Transverse colon (tissue), 4 donors: ENCODE measurements around the gene AMBP. TPM values are rescaled to one million over a fixed set of nuclear protein-coding genes. Genes with fewer than 3 reads are reported as not detected.

Source experiments
- DNase-seq: peaks from one replicate; pipeline ENCODE4 v3.0.0-alpha.2; 2019
- H3K27ac ChIP-seq, 4 donors: fragments of 200-600 bp; sonication (generic); 2 replicates each; pipeline ENCODE4 v1.5.1; 2016 to 2018; ENCODE audit warnings: inconsistent platforms in 4 of 4
- H3K27me3 ChIP-seq: fragments of 200-600 bp; sonication (generic); 2 replicates; pipeline ENCODE4 v1.5.1; 2017; ENCODE audit warnings: inconsistent platforms
- H3K36me3 ChIP-seq, 4 donors: fragments of 200-600 bp; sonication (generic); 2 replicates each; pipeline ENCODE4 v1.5.1; 2017 to 2019; ENCODE audit warnings: inconsistent platforms in 4 of 4
- H3K4me1 ChIP-seq, 4 donors: fragments of 200-600 bp; sonication (generic); 2 replicates each; pipeline ENCODE4 v1.5.1; 2017 to 2020; ENCODE audit warnings: inconsistent platforms in 4 of 4
- H3K4me3 ChIP-seq, 4 donors: fragments of 200-600 bp; sonication (generic); 1 replicate in 1 of 4; 2 replicates in 3 of 4; pipeline versions ENCODE4 v1.5.1 to v1.6.1; 2017 to 2019; ENCODE audit warnings: inconsistent platforms in 4 of 4
- H3K9me3 ChIP-seq, 2 donors: fragments of 200-600 bp; sonication (generic); 2 replicates each; pipeline ENCODE4 v1.5.1; 2017 to 2019; ENCODE audit warnings: inconsistent platforms in 2 of 2
- CTCF ChIP-seq, 5 experiments: fragments of 200-600 bp in 3 of 5; fragments of 450-650 bp in 2 of 5; sonication (generic) in 3 of 5; IDR thresholded peaks; 1 replicate in 2 of 5; 2 replicates in 3 of 5; pipeline ENCODE4 v1.5.1; 2016 to 2017; ENCODE audit warnings: antibody characterized with exemption in 5 of 5, inconsistent platforms in 3 of 5, mild to moderate bottlenecking in 2 of 5, moderate library complexity in 1 of 5
- EP300 ChIP-seq: sonication (generic); formaldehyde crosslinking; IDR thresholded peaks from one replicate; pipeline ENCODE4 v1.6.1; 2017; ENCODE audit warnings: antibody characterized with exemption, low read depth
- POLR2A ChIP-seq: fragments of 450-650 bp; IDR thresholded peaks from one replicate; pipeline ENCODE4 v1.6.1; 2016; ENCODE audit warnings: antibody characterized with exemption, mild to moderate bottlenecking, moderate library complexity
- POLR2AphosphoS5 ChIP-seq, 3 donors: sonication (generic); formaldehyde crosslinking; IDR thresholded peaks; one replicate each; pipeline ENCODE4 v1.6.1; 2016; ENCODE audit warnings: antibody characterized with exemption in 3 of 3
- WGBS, 2 donors: methylation state at CpG; one replicate each; pipeline ENCODE4 v1.1.5; 2018; ENCODE audit warnings: low coverage in 1 of 2; 5-methylcytosine and 5-hydroxymethylcytosine counted together
- in situ Hi-C, 4 donors: fragments of 200-750 bp; cut with MboI; loops; one replicate each; pipeline versions ENCODE4 v1.15.0 to v1.15.1; 2017; ENCODE audit warnings: low sequenced_read_pairs in 3 of 4, low pct_ligation_motif_present in 1 of 4, low pct_unique_long_range_greater_than_20kb in 1 of 4
- intact Hi-C: fragments of 100-400 bp; cut with DNase I; formaldehyde crosslinking; loops from one replicate; pipeline ENCODE4 v1.15.1; 2023; ENCODE audit warnings: low total_unique reads
- total RNA-seq, 4 donors: library from RNA; depleted of rRNA; stranded (reverse); fragments of >200 nt; gene quantifications; one replicate each; pipeline ENCODE4 v1.1.0, GENCODE V29; 2016

Gene AMBP
- total RNA-seq, 4 donors from 2014 or later = 0.96 TPM; not detected in 3

- 77% methylated on average over 8 of the region's 8 CpGs; no CpG with 5 or more reads in 1 of the 2 donors for WGBS, 2 donors
- H3K27me3 ChIP-seq = no peaks in the 10 kb centered on the region
- H3K4me1 ChIP-seq = peaks cover 0 to 4% (median 0%) of the 10 kb centered on the region in 4 donors
- in situ Hi-C loops (no loop called here), intact Hi-C loops (loop anchor here (5.0 kb wide), 1 partner anchor 1187 kb away; no protein-coding TSS in a partner anchor)
- no peak for DNase-seq
- no peak for TF ChIP-seq CTCF (IDR thresholded peaks at IDR 0.05)
- no peak for TF ChIP-seq EP300
- no peak for TF ChIP-seq POLR2AphosphoS5 (IDR thresholded peaks at IDR 0.05)
- TF ChIP-seq POLR2A = no peak
- no peak overlapping the region for H3K4me3 ChIP-seq
- no peaks in the 10 kb centered on the region for H3K9me3 ChIP-seq
- no peaks in the 10 kb centered on the region for H3K36me3 ChIP-seq
- no peak overlapping the region for H3K27ac ChIP-seq
Measured at GRCh38 chr9:114059047-114059803, 18.9 kb downstream of the AMBP start.

- H3K4me3 ChIP-seq = no peak overlapping the region
- intact Hi-C loops = loop anchor here (5.0 kb wide), 1 partner anchor 1186 kb away; no protein-coding TSS in a partner anchor
- DNase-seq = no peak
- H3K9me3 ChIP-seq = no peaks in the 10 kb centered on the region
- TF ChIP-seq CTCF (IDR thresholded peaks at IDR 0.05) (no peak), POLR2A (no peak), POLR2AphosphoS5 (IDR thresholded peaks at IDR 0.05) (no peak), EP300 (no peak)
- H3K27me3 ChIP-seq = no peaks in the 10 kb centered on the region
- peaks cover 0 to 4% (median 0%) of the 10 kb centered on the region in 4 donors for H3K4me1 ChIP-seq
- WGBS, 2 donors = 75% methylated on average over 4 of the region's 4 CpGs; no CpG with 5 or more reads in 1 of the 2 donors
- in situ Hi-C loops = no loop called here
- H3K27ac ChIP-seq = no peak overlapping the region
- no peaks in the 10 kb centered on the region for H3K36me3 ChIP-seq
Measured at GRCh38 chr9:114058688-114059046, 19.4 kb downstream of the AMBP start.

GRCh38 chr9:114057161-114057885, 20.8 kb downstream of the AMBP start:
- Histone ChIP-seq H3K27ac (no peak overlapping the region), H3K27me3 (no peaks in the 10 kb centered on the region), H3K36me3 (no peaks in the 10 kb centered on the region), H3K4me1 (peaks cover 0 to 3% (median 0%) of the 10 kb centered on the region in 4 donors), H3K4me3 (no peak overlapping the region), H3K9me3 (no peaks in the 10 kb centered on the region)
- intact Hi-C loops (loop anchor here (5.0 kb wide), 1 partner anchor 1185 kb away; no protein-coding TSS in a partner anchor), in situ Hi-C loops (no loop called here)
- TF ChIP-seq CTCF (IDR thresholded peaks at IDR 0.05) (no peak), POLR2AphosphoS5 (IDR thresholded peaks at IDR 0.05) (no peak), POLR2A (no peak), EP300 (no peak)
- 80 to 100% methylated on average over 1 to 7 of the region's 7 CpGs for WGBS, 2 donors
- no peak for DNase-seq

DNA sequence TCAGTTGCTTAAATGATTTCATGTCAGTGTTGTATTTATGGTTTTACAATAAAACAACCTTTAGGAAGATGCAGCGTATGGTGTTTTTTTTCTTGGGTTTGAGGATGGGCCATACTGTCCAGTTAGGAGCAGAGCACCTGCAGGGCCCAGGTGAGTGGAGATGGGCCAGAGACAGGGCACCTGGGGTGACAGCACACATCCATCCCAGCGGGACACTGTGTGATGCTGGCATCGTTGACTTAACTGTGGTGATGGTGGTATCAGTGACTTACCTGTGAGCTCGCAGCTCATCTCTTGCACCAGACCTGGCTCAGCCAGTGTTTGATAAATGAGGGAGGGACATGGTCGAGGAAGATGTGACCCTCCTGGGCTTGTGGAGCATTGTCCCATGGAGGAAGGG, 21.6 kb downstream of the AMBP start:
- Histone ChIP-seq H3K4me3 (no peak overlapping the region), H3K4me1 (no peaks in the 10 kb centered on the region), H3K9me3 (no peaks in the 10 kb centered on the region), H3K27ac (no peak overlapping the region), H3K36me3 (no peaks in the 10 kb centered on the region), H3K27me3 (no peaks in the 10 kb centered on the region)
- in situ Hi-C loops (no loop called here), intact Hi-C loops (loop anchor here (5.0 kb wide), 1 partner anchor 1184 kb away; no protein-coding TSS in a partner anchor)
- WGBS, 2 donors = 90 to 100% methylated on average over 1 to 5 of the region's 5 CpGs
- TF ChIP-seq EP300 (no peak), POLR2AphosphoS5 (IDR thresholded peaks at IDR 0.05) (no peak), POLR2A (no peak), CTCF (IDR thresholded peaks at IDR 0.05) (no peak)
- no peak for DNase-seq
